KBM-7 (cell line): ENCODE results near the gene ATOH8.
"Not testable (repeated sequence)": the region's sequence is repeated elsewhere in the genome, so short reads cannot be mapped to it uniquely, and the experiment has no call there.

Experiments used
- DNase-seq: peaks from one replicate; pipeline ENCODE4 v3.0.0-alpha.2; 2015
- in situ Hi-C: fragments of 300-500 bp; cut with MboI; formaldehyde crosslinking; loops from 2 replicates; pipeline ENCODE4 v1.14.3; 2020; ENCODE audit warnings: low sequenced_read_pairs, low pct_unique_long_range_greater_than_20kb, mixed read lengths

Gene ATOH8

DNA sequence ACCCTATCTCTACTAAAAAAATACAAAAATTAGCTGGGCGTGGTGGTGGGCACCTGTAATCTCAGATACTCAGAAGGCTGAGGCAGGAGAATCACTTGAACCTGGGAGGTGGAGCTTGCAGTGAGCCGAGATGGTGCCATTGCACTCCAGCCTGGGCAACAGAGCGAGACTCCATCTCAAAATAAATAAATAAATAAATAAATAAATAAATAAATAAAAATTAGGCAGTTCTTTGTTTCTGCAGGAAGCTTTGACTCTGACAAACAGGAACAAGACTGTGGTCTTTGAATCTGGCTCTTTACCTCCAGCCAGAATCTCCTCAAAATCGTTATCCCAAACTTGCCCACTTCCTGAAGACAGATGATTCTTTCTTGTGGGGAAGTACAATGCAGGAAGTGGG is 75.6 kb downstream of the ATOH8 start:
- in situ Hi-C loops: loop anchor here (10.0 kb wide), 1 partner anchor 245 kb away; no protein-coding TSS in a partner anchor
- DNase-seq: not testable (repeated sequence)

GRCh38 chr2:85830645-85831044 is 76.9 kb downstream of the ATOH8 start:
- in situ Hi-C loops: no loop called here
- no peak for DNase-seq

GRCh38 chr2:85831735-85832134 is 77.9 kb downstream of the ATOH8 start:
- in situ Hi-C loops: no loop called here
- DNase-seq: no peak

GRCh38 chr2:85834466-85834865 is 80.7 kb downstream of the ATOH8 start:
- no peak for DNase-seq
- in situ Hi-C loops: no loop called here
